Activated naive CD4-positive, alpha-beta T cell treated with anti-CD3 and anti-CD28 coated beads, Interleukin-2, amount 50 U/mL, for 16 hours (primary cell): ENCODE results near the gene HSF2BP.
"Not testable (repeated sequence)": the region's sequence is repeated elsewhere in the genome, so short reads cannot be mapped to it uniquely, and the experiment has no call there.

Experiments
- DNase-seq: peaks from one replicate; pipeline ENCODE4 v3.0.0-alpha.2; 2020

Gene HSF2BP

DNA sequence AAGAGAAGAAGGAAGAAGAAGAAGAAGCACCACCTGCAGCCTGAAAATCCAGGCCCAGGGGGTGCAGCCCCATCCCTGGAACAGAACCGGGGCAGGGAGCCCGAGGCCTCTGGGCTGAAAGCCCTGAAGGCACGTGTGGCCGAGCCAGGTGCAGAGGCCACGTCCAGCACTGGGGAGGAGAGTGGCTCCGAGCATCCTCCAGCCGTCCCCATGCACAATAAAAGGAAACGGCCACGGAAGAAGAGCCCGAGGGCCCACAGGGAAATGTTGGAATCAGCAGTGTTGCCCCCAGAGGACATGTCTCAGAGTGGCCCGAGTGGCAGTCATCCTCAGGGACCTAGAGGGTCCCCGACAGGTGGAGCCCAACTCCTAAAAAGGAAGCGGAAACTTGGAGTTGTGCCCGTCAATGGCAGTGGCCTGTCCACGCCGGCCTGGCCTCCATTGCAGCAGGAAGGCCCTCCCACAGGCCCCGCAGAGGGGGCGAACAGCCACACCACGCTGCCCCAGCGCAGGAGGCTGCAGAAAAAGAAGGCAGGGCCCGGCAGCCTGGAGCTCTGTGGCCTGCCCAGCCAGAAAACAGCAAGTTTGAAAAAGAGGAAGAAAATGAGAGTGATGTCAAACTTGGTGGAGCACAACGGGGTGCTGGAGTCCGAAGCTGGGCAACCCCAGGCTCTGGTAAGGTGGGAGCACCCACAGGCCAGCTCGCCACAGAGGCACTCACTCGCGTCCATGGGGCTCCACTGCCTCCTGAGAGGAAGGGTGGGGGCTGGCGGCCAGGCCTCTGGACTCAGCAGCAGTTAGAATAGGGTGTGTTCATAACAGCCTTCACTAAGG lies 28.5 kb upstream of the HSF2BP start:
- DNase-seq, result no peak

DNA sequence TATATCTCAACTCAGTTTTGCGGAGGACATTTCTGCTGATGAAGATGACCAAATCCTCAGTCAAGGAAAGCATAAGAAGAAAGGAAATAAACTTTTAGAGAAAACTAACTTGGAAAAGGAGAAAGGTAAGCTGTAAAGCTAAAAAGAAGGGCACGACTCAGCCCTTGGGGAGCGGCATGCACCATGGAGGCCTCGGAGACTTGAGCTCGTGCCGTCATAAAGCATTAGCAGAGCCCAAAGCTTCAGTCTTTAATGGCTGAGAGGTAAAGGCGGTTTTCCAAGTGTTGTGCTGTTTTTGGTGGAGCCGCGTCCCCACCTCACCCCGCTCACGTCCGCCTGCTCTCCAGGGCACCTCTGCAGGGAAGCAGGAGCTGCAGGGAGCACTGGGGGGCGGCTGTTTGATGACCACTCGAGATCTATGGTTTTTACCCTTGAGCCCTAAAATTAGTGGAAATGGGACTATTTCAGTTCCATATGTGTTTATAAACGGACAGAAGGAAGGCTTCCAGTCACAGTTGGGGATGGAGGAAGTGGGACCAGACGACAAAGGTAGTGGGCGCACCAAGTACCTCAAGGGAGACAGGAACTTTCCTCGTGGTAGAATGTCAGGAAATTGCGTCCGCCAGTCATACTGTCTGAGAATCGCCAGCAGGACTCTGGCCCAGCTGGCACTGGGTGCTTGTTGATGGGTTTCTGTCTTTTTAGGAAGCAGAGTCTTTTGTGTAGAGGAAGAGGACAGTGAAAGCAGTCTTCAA lies 27.7 kb upstream of the HSF2BP start:
- no peak for DNase-seq

DNA sequence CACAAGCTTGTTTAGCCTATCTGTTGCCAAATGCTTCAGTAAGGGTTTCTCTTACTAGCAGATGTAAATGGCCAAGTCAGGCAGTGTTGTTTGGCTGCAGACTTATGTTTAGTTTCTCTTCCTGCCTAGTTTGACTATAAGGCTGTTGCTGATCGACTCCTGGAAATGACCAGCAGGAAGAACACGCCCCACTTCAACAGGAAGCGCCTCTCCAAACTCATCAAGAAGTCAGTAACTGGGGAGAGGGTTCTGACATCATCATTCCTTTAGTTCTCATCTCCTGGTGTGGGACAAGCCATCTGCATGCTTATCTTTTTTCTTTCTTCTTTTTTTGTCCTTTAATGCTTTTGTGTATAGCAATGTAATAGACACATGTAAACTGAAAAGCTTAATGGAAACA lies 25.1 kb upstream of the HSF2BP start:
- DNase-seq, result no peak

DNA sequence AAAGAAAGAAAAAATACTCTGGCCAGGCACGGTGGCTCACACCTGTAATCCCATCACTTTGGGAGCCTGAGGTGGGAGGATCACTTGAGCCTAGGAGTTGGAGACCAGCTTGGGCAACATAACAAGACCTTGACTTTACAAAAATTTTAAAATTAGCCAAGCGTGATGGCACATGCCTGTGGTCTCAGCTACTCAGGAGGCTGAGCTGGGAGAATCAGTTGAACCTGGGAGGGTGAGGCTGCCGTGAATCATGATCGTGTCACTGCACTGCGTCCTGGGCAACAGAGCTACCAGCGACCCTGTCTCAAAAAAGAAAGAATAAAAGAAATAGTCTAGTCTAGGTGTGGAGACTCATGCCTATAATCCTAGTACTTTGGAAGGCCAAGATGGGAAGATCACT lies 22.4 kb upstream of the HSF2BP start:
- no peak for DNase-seq

DNA sequence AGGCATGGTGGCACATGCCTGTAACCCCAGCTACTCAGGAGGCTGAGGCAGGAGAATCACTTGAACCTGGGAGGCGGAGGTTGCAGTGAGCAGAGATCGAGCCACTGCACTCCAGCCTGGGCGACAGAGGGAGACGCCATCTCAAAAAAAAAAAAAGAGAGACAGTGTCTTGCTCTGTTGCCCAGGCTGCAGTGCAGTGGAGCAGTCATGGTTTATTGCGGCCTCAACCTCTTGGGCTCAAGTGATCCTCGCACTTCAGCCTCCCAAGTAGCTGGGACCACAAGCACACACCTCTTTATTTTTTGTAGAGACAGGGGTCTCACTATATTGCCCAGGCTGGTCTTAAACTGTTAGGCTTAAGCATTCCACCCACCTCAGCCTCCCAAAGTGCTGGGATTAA lies 21.1 kb upstream of the HSF2BP start:
- not testable (repeated sequence) for DNase-seq

DNA sequence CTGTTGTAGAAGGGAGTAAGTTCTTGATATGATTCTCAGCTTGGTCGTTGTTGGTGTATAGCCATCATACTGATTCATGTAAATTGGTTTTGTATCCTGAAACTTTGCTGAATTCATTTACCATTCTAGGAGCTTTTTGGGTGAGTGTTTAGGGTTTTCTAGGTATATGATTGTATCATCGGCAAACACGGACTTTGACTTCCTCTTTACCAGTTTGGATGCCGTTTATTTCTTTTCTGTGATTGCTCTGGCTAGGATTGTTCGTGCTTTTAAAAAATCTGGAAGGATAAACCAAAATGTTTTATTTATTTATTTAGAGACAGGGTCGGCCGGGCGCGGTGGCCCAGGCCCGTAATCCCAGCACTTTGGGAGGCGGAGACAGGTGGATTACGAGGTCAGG lies 20.7 kb upstream of the HSF2BP start:
- DNase-seq, result no peak

DNA sequence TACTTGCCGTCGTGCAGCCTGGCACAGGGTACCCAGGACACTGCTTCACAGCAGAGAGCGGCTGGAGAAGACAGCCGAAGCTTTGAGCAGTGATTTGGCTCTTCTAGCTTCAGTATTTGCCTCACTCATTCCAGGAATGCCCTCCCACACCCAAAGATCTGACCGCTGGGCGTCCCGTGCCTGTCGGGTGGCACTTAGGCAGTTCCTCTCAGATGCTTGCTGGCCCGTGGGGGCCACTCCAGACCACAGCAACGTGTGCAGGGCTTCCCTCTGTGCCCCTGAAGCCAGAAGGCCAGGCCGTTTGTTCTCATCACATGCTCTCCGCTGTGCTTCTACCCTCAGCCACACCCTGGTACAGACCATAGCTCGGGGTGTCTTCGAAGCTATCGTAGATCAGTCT lies 17.1 kb upstream of the HSF2BP start:
- no peak for DNase-seq

DNA sequence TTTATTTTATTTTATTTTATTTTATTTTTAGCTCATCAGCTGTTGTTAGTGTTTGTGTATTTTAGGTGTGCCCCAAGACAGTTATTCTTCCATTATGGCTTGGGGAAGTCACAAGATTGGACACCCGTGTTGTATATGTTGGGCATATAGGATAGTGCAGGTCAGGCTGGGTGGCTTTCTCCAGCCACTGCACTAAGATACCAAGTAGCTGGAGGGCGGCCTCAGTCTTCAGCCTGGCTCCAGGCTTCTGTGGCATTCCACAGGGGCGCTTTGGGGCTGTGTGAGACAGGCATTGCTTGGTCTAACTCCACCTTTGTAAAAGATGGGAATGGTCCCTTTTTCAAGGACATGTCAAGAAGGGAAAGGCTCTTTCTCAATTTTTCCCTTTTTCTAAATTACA lies 16.6 kb upstream of the HSF2BP start:
- DNase-seq, result no peak

DNA sequence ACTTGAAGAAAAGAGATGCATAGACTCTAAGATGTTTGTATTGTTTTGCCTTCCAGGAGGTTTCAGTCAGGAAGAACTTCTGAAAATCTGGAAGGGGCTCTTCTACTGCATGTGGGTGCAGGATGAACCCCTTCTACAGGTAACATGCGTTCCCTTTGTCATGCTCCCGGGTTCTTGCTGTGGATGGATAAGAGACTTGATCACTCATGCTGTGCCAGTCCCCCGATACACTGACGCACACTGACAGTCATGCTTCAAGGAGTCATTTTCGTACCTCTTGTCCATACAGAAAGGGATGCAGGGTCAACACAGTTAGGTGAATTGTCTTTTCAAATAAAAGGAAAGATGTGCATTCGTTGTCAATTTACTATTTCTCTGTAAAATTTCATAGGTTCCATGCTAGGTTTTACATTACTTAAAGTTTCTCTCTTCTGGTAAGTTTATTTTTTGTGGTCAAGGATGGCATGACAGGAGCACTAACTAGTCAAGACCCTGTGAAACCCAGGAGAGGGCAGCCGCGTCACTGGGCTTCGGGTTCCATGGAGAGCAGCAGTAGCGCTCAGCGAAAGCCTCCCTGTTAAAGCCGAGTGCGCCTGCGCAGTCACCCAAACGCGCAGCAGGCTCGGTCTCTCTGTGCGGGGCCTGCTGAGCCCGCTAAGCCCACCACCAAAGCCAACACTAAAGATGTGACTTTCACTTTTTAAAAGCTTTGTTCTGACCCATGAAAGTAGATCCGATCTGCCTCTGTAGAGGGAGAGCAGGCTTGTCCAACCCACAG lies 10.7 kb upstream of the HSF2BP start:
- no peak for DNase-seq

DNA sequence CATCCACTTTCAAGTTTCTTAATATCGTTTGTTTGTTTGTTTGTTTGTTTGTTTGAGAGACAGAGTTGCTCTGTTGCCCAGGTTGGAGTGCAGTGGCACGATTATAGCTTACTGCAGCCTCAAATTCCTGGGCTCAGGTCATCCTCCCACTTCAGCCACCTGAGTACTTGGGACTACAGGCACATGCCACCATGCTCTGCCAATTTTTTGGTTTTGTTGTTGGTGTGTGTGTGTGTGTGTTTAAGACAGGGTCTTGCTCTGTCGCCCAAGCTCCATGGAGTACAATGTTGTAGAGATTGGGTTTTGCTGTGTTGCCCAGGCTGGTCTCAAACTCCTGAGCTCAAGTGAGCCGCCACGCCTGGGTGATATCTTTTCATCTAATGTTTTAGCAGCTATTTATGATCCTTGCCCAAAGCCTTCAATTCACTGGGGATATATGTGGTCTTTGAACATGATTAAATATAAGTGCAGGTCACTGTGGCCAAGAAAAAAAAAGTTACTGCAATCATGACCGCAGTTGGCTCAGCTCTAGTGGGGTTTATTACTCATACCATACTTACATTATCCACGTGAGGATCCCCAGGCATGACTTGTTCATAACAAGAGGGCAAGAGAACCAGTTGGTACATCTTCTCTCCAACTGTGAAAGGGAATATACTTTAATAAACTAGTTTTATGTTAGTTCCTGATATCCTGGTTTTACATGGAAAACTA lies 8.1 kb upstream of the HSF2BP start:
- no peak for DNase-seq

DNA sequence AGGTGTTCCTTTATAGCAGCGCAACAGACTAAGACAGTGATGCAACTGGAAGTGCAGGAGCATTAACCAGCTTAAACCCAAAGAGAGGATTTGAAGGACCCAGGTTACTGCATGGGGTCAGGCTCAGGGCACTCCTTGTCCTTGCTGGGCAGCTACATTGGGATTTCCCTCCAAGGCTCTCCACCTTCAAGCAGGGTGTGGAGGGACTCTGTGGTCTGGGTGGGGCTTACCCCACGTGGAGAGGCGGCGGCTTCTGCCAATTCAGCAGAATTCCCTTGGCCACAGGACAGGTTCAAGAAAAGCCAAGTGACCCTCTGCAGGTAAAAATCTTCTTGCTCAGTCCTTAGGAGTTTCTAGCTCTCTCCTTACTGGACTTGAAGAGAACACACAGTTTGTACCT lies 6.6 kb upstream of the HSF2BP start:
- no peak for DNase-seq

DNA sequence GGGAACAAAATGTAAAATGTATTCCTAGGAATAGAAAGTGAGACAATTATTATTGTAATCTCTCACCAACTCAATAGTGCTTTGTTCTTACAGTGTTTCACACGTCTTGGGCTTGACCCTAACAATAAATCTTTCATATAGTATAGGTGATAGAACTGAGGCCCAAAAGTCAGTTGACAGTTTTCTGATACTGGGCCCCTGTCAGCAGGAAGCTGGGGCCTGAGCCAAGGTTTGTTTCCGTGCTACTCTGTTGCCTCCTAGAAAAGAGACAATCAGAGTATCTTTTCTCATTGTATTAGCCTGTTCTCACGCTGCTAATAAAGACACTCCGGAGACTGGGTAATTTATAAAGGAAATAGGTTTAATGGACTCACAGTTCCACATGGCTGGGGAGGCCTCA lies 5.1 kb upstream of the HSF2BP start:
- DNase-seq, result no peak

DNA sequence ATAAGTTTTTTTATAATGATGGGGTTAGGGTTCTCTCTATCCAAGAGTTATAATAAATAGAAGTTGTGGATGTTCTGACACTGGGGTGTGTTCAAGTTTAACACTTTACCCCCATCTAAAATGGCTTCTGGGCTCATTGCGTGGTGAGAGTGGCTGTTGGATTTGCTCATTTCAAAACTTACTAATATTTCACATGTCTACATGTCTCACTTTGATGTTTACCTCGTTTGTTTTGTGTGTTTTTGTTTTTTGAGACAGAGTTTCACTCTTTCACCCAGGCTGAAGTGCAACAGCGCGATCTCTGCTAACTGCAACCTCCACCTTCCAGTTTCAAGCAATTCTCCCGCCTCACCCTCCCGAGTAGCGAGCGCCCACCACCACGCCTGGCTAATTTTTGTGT lies 3.7 kb upstream of the HSF2BP start:
- DNase-seq, result no peak

DNA sequence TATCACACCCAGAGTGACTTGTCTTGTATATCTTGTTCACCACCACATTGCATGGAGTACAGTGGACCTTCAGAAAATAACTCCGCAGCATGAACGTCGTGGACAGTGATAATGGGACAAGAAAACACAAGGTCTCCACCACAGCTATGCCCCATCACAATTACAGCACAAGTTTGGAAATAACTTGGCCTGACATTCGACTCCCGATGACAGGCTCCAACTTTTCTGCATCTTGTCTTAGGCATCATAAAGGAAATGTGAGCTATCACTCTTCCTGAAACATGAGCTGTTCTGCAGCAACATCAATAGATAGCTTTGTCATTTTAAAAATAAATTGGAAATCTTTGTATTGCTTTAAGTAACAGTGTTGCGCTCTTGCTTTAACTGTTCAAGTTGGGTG lies 3.0 kb upstream of the HSF2BP start:
- DNase-seq, result no peak

DNA sequence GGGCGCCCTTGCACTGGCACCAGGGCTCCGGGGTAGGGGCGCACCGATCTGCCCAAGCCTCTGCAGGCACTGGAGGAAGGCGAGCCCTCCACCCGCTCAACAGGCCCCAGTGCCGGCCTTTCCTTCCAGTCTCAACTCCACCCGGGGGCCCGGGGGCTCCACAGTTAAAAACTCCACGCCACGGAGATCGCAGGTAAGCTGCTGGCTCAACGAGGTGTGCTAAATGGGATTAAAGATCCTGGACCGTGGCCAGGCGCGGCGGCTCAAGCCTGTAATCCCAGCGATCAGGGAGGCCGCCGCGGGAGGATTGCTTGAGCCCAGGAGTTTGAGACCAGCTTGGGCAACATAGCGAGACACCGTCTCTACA lies 536 bp downstream of the HSF2BP start:
- no peak for DNase-seq

DNA sequence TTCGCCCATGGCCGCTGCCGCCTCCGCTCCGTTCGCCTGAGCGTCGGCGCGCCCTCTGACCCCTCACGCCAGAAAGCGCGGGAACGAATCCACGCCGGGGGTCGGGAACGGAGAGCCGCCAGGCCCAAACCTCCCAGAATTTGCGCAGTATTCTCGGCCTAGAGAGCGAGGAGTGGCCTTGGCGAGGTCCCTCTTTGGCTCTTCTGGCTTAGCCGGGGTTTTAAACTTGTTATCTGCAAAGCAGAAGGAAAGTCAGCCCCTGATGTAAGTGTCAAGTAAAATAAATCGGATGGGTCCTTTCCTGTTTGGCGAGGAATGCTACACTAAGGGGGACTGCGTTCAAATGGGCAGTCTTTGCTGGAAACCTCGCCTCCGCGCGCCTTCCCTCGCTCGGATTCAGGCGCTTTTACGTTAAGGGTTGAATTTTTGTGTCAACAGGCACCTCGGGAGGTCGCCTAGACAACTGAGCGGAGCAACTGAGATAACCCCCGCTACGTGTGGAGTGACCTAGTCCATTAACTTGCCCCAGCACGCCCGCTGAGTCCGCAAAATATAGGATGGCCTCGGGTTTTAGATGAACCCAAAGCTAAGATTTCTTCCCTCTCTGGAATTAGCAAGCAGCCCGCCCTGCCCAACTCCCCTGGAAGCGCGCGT lies 1.1 kb downstream of the HSF2BP start:
- no peak for DNase-seq

DNA sequence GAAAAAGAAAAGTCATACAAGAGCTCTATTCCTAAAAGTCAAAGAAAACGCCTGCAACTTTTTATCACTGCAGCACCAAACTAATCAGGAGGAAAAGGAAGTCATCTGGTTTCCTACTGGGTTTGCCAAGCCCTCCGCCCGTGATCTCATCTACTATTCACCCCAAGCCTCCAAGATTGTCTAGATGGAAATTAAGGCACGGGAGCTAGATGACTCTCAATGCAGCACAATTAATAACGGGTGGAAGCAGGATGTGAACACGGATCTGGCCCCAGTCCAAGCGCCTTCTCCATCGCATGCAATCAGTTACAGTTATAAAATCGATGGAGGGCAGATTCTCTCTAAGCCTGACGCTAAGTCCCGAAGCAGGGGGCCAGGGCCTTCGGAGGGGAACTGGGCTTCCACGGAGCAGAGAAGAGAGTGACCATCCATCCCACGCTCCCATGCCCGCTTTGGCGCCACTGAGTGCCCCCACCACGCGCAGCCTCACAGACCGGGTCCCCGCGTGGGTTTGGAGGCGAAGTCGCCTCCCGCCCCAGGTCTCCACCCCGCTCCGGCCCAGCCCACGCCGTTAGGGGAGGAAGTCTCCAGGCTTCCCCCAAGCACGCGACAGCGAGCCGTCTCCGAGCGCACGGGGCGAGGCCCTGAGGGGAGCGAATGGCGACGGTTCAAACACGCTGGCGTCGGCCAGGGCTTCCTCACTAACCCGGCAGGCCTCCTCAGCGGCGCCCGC lies 1.8 kb downstream of the HSF2BP start:
- DNase-seq, result no peak

DNA sequence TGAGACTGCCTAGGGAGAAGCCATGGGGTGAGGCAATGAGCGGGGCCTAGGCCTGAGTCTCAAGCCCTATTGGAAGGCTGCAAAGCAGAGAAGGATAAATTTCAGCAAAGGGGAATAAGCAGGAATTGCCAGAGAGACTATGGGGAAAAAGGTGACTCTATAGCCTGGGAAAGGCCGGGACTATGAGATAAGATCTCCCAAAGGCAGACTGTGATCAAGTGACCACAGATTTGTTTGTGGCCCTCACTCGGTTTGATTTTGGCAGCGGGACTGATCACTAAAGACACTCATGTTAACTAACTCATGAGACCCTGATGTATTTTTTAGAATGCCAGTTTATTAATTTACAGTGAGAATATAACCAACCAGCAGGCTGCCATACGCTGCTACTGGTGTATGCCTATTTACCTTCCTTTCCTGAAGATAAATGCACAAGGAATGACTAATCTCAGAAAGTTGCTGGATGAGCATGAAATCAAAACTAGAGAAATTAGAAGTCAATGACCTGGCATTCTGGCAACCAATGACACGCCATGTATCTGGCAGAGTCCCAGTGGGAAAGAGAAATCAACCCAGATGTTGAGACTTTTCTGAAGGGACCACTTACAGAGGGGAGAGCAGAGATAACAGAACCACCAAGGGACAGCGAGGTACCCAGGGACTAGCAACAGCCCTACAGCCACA lies 4.3 kb downstream of the HSF2BP start:
- DNase-seq, result no peak

DNA sequence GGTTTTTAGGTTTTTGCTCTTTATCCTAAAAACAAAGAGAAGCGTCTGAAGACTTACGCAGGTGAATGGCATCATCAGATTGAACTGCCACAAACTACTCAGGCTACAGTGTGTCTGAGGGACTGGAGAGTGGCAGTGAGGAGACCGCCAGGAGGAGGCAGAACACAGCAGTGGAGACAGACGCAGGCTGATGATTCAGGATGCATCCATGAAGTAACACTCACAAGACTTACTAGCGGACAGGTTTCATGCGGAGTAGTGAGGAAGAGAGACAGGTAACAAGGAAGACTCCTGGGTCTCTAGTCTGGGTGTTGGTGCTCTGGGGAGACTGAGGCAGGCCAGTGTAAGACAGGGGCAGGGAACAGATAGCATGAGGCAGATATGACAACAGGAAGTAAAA lies 5.7 kb downstream of the HSF2BP start:
- DNase-seq, result no peak

DNA sequence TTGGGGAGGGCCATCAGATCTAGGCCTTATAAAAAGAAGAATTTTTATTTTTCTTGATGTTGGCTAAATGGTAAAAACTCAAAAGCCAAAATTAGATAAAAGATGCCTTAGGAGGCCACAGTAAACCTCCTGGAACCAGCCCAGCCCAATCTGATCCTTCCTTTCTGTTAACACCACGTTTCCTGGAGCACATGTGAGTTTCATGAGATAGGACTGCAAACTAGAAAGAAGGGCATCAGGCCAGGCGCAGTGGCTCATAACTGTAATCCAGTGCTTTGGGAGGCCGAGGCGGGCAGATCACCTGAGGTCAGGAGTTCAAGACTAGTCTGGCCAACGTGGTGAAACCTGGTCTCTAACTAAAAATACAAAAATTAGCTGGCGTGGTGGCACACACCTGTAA lies 6.7 kb downstream of the HSF2BP start:
- no peak for DNase-seq

DNA sequence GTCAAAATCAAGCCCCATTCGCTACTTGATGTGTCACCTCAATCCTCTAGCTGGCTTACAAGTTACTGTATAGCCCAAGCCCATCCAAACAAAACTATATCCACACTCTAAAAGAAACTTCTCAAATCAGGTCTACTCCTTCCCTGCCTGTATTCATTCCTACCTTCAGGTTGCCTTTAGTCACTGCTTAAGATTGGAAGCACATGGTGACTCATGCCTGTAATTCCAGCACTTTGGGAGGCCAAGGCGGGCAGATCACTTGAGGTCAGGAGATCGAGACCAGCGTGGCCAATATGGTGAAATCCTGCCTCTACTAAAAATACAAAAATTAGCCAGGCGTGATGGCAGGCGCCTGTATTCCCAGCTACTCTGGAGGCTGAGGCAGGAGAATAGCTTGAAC lies 7.4 kb downstream of the HSF2BP start:
- DNase-seq, result not testable (repeated sequence)
